AG04449 (cell line): ENCODE measurements around the gene PARD6B.
A peak's percentile ranks its signal among the peaks of the same experiment; 100 is the strongest.

Experiments used
- CTCF ChIA-PET: fragments of 350-600 bp; formaldehyde crosslinking; extraction: SDS; loops from one replicate; lab custom pipeline; 2021; ENCODE audit warnings: antibody characterized with exemption; lab: Yijun Ruan, JAX
- POLR2A ChIA-PET: fragments of 400-600, 350-600 bp; formaldehyde crosslinking; extraction: SDS; loops from one replicate; lab custom pipeline; 2020; ENCODE audit warnings: antibody characterized with exemption, inconsistent platforms; lab: Yijun Ruan, JAX
- DNase-seq: peaks from one replicate; pipeline ENCODE4 v3.0.0-alpha.2; 2010; ENCODE audit warnings: low read depth, low spot score
- H3K4me3 ChIP-seq: 2 replicates; pipeline ENCODE4 v1.5.1; 2011; ENCODE audit warnings: low read depth, mild to moderate bottlenecking, control low read depth, low read length
- TF ChIP-seq, protein P1 (sequence below): IDR thresholded peaks from one replicate; pipeline ENCODE4 v1.5.1; 2011; ENCODE audit warnings: mild to moderate bottlenecking, moderate library complexity, low read length, control low read depth, inconsistent platforms; ENCODE audit not compliant: insufficient read depth; ENCODE audit errors: missing control alignments

Gene PARD6B

DNA sequence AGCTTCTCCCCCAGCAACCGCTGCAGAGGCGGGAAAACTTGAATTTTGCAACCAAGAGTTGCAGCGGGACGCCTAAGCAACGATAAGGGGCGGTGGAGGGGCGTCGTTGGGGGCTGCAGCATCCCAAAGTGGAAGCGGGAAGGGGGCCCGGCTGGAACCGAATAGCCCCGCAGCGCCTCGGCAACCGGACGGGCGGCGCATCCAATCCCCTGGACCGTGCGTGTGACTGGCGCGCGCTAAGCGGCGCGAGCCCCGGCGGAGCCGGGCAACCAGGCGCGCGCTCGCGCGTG is 670 bp upstream of the PARD6B start:
- peak overlapping the region; percentile 65 for H3K4me3 ChIP-seq
- CTCF ChIA-PET: interaction anchor here (1.2 to 1.6 kb wide), 3 partner anchors 14 to 20 kb away, joined by 4 to 7 read pairs (median 4); no protein-coding TSS in a partner anchor
- TF ChIP-seq, protein P1, sequence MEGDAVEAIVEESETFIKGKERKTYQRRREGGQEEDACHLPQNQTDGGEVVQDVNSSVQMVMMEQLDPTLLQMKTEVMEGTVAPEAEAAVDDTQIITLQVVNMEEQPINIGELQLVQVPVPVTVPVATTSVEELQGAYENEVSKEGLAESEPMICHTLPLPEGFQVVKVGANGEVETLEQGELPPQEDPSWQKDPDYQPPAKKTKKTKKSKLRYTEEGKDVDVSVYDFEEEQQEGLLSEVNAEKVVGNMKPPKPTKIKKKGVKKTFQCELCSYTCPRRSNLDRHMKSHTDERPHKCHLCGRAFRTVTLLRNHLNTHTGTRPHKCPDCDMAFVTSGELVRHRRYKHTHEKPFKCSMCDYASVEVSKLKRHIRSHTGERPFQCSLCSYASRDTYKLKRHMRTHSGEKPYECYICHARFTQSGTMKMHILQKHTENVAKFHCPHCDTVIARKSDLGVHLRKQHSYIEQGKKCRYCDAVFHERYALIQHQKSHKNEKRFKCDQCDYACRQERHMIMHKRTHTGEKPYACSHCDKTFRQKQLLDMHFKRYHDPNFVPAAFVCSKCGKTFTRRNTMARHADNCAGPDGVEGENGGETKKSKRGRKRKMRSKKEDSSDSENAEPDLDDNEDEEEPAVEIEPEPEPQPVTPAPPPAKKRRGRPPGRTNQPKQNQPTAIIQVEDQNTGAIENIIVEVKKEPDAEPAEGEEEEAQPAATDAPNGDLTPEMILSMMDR: no peak
- no peak for DNase-seq
- POLR2A ChIA-PET: no interaction called here

DNA sequence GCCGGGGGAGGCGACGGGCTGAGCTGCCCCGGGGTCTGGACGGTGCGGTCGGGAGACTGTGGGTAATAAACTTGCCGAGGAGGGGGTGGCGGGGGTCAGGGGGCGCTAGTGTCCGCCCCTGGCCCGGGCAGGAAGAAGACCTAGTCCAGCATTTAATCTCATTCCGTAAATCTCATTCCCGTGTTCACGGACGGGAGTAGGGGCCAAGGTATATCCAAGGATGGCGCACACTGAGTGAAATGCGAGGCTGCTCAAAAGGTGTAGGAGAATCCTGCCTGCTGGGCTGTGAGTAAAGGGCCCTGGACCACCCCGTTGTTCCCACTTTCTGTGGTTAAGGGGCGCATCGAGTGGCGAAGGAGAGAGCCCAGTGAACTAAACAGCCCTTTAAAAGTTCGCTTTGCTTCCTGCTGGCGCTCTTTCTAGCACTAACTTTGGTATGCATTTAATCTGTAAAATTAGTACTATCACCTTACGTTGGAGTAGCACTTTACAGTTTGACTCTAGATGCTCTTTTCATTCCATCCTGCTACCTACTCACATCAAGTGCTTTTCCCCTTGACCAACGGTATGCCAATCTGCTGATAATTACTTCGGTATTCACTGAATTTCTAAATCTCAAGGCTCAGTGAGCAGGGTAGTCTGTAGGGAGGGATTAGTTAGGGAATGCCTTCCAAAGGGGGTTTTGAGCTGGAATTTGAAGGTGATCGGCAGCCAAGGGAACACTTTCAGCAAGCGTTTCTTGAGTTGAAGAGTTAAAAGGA is 730 bp downstream of the PARD6B start:
- DNase-seq: no peak
- TF ChIP-seq, protein P1: no peak
- no peak overlapping the region; the same call in 1 of the 2 replicates for H3K4me3 ChIP-seq
- CTCF ChIA-PET: interaction anchor here (0.8 to 3.1 kb wide), 4 partner anchors 12 to 19 kb away, joined by 3 to 14 read pairs (median 4); no protein-coding TSS in a partner anchor
- POLR2A ChIA-PET: no interaction called here

DNA sequence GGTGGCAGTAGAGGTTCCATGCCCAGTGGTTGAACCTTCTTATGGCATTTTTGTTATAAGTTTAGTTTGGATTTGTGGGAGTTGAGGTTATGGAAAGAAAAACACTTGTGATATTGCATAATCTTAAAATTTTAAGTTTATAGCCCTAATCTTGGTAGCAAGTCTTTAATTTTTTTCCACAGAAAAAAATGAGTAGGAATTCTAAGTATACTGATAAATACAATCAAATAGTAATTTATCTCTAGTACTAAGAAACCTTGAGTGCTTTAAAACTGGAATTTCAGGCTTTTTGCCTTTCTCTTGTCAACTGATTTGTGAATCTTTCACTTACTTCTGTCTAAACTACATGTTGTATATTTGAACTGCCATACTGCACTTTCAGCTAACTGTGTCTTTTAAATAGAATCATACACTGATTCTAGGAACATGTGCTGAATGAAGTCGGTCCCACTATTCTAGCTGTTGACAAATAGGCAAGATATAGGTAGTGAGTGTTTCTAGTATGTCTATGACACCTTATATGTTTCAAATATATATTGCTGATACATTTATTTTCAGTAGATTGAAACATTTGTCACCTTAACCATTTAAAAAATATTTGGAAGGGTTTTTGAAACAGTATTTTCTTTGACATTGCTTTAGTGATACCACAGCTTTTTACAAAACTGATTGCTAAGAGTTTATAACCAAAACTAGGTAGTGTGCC is 2.4 kb downstream of the PARD6B start:
- ChIA-PET CTCF (interaction anchor here (1.2 to 3.1 kb wide), 3 partner anchors 10 to 20 kb away, joined by 3 to 14 read pairs (median 14); no protein-coding TSS in a partner anchor), POLR2A (no interaction called here)
- no peak overlapping the region for H3K4me3 ChIP-seq
- DNase-seq: no peak
- TF ChIP-seq, protein P1: no peak

DNA sequence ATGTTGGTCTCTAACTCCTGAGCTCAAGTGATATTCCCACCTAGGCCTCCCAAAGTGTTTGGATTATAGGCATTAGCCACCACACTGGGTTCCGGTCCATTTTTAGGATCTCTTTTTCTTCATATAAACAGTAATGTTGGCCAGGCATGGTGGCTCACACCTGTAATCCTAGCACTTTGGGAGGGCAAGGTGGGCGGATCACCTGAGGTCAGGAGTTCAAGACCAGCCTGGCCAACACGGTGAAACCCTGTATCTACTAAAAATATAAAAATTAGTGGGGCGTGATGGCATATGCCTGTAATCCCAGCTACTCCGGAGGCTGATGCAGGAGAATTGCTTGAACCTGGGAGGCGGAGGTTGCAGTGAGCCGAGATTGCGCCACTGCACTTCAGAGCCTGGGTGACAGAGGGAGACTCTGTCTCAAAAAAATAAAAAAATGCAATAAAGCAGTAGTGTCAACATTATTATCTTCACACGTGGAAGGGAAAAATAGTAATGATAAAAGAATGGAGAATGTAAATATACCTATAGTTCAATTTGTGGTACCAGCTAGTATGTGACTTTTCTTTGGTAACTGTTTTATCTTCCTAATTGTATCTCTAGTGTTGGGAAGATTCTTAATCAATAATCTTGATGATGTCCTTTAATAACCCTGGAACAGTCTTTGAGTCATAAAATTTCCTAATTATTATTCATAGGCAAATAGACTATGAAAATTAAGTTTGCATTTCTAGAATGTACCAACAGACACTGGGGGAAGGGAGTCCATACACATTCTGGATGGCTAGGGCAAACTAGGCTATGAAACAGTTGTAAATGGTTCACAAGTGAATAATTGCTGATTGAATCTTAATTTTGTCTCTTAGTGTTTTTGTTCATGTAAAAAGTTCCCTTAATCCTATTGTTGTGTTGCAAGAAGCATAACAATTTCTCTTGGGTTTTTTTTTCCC is 3.6 kb downstream of the PARD6B start:
- ChIA-PET POLR2A (no interaction called here), CTCF (interaction anchor here (2.0 to 3.1 kb wide), 2 partner anchors 9 to 14 kb away, joined by 14 read pairs; no protein-coding TSS in a partner anchor)
- DNase-seq: no peak
- TF ChIP-seq, protein P1: no peak
- no peak overlapping the region for H3K4me3 ChIP-seq

DNA sequence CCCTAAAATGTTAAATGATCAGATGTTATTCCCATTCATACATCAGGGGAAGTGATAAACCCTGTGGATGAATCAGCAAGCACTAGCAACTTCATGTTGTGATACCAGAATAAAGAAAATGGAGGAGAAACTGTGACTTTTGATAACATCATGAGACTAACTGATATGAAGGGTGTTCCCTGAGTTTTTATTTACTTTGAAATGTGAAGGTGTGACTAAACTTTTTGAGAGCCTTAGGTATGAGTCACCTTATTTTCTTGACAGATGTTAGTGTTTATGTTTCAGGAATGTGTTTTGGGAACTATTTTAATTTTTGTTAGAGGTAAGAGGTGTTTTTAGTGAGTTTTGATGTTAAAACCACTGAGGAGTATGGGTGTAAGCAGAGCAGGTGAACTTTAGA is 4.4 kb downstream of the PARD6B start:
- TF ChIP-seq, protein P1: no peak
- H3K4me3 ChIP-seq: no peak overlapping the region
- POLR2A ChIA-PET: no interaction called here
- CTCF ChIA-PET: no interaction called here
- DNase-seq: no peak
